Fibroblast of villous mesenchyme (primary cell): ENCODE data around the gene CAMKMT. TPM values are rescaled to one million over a fixed set of nuclear protein-coding genes. Genes with fewer than 3 reads are reported as not detected.

Source experiments
- DNase-seq: peaks from one replicate; pipeline ENCODE4 v3.0.0-alpha.2; 2010; ENCODE audit warnings: low read depth
- H3K4me3 ChIP-seq: 2 replicates; pipeline ENCODE4 v1.5.1; 2011; ENCODE audit warnings: low read depth, mild to moderate bottlenecking, low read length
- total RNA-seq: library from RNA; depleted of rRNA; stranded (reverse); fragments of >200 nt; gene quantifications from 2 replicates; pipeline ENCODE4 v1.2.3, GENCODE V29; 2012
- TF ChIP-seq, protein P1 (sequence below): IDR thresholded peaks from 2 replicates; pipeline ENCODE4 v1.5.1; 2012; ENCODE audit warnings: low read depth, mild to moderate bottlenecking, low read length; ENCODE audit not compliant: insufficient read depth

The CAMKMT gene
- total RNA-seq, 1 donor: 9.9 TPM

DNA sequence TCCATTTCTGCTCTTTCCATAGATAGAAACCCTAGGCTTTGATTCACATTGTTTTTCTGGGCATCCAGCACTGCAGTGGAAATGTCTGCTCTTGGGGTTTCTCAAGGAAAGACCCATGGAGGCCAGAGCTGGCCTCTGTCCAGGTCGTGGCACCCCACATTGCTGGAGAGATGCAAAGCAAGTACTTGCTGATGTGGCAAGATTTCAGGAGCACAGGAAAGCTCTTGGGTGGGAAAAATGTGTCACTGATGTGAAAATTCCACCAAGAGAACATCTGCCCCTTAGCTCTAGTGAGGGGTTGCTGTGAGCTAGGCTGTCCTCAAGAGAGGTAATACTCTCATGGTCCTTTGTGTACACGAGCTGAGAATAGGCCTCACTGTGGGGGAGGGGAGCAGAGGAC lies 423.7 kb downstream of the CAMKMT start:
- no peak overlapping the region for H3K4me3 ChIP-seq
- TF ChIP-seq, protein P1, sequence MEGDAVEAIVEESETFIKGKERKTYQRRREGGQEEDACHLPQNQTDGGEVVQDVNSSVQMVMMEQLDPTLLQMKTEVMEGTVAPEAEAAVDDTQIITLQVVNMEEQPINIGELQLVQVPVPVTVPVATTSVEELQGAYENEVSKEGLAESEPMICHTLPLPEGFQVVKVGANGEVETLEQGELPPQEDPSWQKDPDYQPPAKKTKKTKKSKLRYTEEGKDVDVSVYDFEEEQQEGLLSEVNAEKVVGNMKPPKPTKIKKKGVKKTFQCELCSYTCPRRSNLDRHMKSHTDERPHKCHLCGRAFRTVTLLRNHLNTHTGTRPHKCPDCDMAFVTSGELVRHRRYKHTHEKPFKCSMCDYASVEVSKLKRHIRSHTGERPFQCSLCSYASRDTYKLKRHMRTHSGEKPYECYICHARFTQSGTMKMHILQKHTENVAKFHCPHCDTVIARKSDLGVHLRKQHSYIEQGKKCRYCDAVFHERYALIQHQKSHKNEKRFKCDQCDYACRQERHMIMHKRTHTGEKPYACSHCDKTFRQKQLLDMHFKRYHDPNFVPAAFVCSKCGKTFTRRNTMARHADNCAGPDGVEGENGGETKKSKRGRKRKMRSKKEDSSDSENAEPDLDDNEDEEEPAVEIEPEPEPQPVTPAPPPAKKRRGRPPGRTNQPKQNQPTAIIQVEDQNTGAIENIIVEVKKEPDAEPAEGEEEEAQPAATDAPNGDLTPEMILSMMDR: no peak
- DNase-seq: no peak

DNA sequence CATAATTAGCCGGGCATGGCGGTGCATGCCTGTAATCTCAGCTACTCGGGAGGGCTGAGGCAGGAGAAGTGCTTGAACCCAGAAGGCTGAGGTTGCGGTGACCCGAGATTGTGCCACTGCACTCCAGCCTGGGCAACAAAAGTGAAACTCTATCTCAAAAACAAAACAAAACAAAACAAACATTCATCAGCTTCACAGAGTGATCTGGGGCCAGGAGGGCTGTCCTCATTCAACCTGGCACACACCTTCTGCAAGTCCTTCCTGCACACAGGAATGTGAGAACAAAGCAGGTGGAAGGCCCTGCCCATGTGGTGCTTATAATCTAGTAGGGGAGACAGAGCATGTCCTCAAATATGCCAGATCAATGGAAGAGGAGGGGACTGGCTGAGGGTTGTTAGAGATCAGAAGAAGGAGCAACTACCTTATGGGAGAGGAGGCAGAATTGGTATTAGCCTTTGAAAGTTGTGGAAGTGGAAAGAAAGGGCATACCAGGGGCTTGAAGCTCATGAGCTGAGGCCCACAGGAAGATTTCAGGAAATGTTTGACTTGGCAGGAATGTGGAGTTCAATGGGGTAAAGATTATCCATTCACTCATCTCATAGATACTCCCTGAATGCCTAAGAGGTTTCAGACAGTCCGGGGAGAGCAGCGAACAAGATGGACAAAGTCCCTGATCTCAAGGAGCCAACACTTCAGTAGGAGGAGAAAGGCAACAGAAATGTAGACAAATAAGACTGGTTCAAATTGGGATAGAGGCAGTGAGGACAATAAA lies 424.5 kb downstream of the CAMKMT start:
- DNase-seq: no peak
- H3K4me3 ChIP-seq: no peak overlapping the region
- TF ChIP-seq, protein P1: no peak

DNA sequence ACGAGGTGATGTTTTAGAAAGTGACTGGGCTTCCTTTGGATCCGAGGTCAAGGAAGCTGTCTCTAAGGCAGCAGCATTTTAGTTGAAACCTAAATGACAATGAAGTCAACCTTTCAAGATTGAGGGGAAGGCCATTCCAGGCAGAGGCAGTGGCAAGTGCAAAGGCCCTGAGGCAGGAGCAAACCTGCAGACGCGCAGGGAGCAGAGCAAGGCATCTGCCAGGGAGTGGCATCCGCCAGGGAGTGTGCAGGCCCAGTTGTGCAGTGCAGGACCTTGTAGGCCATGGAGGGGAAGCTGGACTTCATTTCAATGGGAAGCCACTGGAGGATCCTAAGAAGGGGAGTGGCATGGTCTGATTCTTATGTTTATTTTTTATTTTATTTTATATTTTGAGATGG lies 425.1 kb downstream of the CAMKMT start:
- TF ChIP-seq, protein P1: no peak
- DNase-seq: no peak
- H3K4me3 ChIP-seq: no peak overlapping the region

DNA sequence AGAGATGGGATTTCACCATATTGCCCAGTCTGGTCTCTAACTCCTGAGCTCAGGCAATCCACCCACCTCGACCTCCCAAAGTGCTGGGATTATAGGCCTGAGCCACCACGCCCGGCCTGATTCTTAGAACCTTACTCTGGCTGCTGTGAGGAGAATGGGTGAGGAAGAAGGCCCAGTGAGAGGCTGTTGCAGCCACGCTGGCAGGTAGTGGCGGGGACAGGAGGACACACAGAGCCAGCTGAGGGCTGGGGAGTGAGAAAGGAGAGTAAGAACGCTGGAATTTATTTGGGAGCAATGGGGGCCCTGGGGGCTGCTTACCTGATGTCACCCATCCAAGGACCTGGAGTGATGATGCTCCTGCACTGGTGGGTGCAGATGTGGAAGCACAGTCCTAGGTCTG lies 425.9 kb downstream of the CAMKMT start:
- H3K4me3 ChIP-seq: no peak overlapping the region
- DNase-seq: no peak
- TF ChIP-seq, protein P1: no peak

DNA sequence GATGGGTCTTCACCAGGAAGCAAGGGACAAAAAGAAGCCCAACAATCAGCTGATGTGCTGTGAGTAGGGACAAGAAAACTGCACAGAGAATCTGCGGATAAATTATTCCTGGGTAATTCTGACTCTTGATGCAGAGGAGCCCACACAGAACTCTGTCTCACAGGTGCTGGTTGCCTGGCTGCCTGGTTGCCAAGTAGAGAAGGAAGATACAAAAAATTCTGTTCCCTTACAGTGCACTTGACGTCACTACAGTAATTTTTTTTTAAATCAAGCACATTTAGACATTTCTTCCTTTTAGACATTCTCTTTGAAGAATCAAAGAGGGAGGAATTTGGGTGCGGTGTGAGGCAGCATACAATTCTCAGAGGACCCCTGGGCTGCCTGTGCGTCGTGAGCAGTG lies 427.7 kb downstream of the CAMKMT start:
- TF ChIP-seq, protein P1: no peak
- no peak overlapping the region for H3K4me3 ChIP-seq
- no peak for DNase-seq

DNA sequence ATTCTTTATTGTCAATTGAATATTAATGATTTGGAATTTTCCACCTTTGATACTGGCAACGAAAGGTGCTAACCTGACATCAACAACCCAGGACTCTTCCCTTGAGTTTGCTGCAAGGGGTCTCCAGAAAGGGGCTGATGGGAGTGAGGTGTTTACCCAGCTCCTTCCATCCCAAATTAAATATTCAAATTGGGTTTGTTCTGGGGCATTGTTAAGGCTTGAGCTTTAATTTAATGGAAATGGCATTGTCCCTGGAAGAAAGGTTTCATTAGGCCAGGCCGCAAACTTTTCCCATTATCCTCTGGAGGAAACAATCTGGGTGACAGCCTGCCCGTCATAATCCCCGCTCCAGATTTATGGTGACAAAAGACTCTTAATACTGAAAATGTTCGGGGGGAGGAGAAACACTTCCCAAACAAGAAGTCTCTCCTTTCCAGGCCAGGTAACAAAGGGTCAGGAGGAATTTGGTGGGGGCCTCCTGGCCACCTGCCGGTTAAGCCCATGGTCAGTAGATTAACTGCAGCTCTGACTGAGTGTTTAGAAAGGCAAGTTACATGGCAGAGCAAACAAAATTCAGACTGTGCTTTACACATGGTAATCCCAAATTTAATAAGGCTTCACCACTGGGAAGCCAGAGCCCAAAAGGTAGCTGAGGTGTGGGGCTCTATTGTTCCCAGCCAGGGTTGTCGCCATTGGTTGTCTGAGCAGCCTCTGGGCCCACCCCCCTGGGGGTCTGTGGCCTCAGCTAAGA lies 428.4 kb downstream of the CAMKMT start:
- DNase-seq: no peak

More for the DNA sequence above, 428.4 kb downstream of the CAMKMT start:
- TF ChIP-seq, protein P1: no peak
- no peak overlapping the region for H3K4me3 ChIP-seq
